22Rv1 (cell line): ENCODE measurements around the gene LBHD2.

Experiments
- ZFX ChIP-seq: fragments of 450-650 bp; IDR thresholded peaks from 2 replicates; pipeline ENCODE4 v1.6.1; 2017; ENCODE audit warnings: antibody characterized with exemption, borderline replicate concordance
- TF ChIP-seq, protein P1 (sequence below): fragments of 450-650 bp; IDR thresholded peaks from 2 replicates; pipeline ENCODE4 v1.5.1; 2017; ENCODE audit warnings: mild to moderate bottlenecking

- TF ChIP-seq, protein P1, sequence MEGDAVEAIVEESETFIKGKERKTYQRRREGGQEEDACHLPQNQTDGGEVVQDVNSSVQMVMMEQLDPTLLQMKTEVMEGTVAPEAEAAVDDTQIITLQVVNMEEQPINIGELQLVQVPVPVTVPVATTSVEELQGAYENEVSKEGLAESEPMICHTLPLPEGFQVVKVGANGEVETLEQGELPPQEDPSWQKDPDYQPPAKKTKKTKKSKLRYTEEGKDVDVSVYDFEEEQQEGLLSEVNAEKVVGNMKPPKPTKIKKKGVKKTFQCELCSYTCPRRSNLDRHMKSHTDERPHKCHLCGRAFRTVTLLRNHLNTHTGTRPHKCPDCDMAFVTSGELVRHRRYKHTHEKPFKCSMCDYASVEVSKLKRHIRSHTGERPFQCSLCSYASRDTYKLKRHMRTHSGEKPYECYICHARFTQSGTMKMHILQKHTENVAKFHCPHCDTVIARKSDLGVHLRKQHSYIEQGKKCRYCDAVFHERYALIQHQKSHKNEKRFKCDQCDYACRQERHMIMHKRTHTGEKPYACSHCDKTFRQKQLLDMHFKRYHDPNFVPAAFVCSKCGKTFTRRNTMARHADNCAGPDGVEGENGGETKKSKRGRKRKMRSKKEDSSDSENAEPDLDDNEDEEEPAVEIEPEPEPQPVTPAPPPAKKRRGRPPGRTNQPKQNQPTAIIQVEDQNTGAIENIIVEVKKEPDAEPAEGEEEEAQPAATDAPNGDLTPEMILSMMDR = no peak
- TF ChIP-seq ZFX = no peak
These were observed 15.8 kb downstream of the LBHD2 start for GRCh38 chr14:103099733-103100280.
